ENCODE measurements around the gene STEAP4. TPM values are rescaled to one million over a fixed set of nuclear protein-coding genes. Genes with fewer than 3 reads are reported as not detected.

Gene STEAP4
- polyA plus RNA-seq, 12 donors: 2.2 to 9.2 (median 4.8) TPM; not detected in 1

- no peak for DNase-seq
These were observed 8.8 kb upstream of the STEAP4 start for GRCh38 chr7:88315522-88315921.

- DNase-seq: peak; percentile 22
These were observed 7.4 kb upstream of the STEAP4 start for GRCh38 chr7:88314061-88314491.

GRCh38 chr7:88312061-88312663 lies 5.5 kb upstream of the STEAP4 start:
- DNase-seq: no peak

GRCh38 chr7:88311675-88312036 lies 5.0 kb upstream of the STEAP4 start:
- DNase-seq: no peak

- DNase-seq: no peak
These were observed 4.4 kb upstream of the STEAP4 start for GRCh38 chr7:88310956-88311674.

- no peak for DNase-seq
These were observed 3.1 kb upstream of the STEAP4 start for GRCh38 chr7:88309819-88310218.

GRCh38 chr7:88307823-88308222 lies 1.1 kb upstream of the STEAP4 start:
- DNase-seq: no peak

GRCh38 chr7:88307412-88307811 lies 718 bp upstream of the STEAP4 start:
- no peak for DNase-seq

- DNase-seq: no peak
These were observed 1.6 kb downstream of the STEAP4 start for GRCh38 chr7:88305044-88305443.

GRCh38 chr7:88302486-88302885 lies 4.2 kb downstream of the STEAP4 start:
- no peak for DNase-seq

- DNase-seq: no peak
These were observed 4.8 kb downstream of the STEAP4 start for GRCh38 chr7:88301924-88302323.

- DNase-seq: no peak
These were observed 6.2 kb downstream of the STEAP4 start for GRCh38 chr7:88300401-88300945.

GRCh38 chr7:88299126-88299525 lies 7.6 kb downstream of the STEAP4 start:
- DNase-seq: no peak

GRCh38 chr7:88293866-88294265 lies 12.8 kb downstream of the STEAP4 start:
- DNase-seq: no peak

GRCh38 chr7:88291398-88292173 lies 15.1 kb downstream of the STEAP4 start:
- DNase-seq: no peak

- DNase-seq: no peak
These were observed 16.2 kb downstream of the STEAP4 start for GRCh38 chr7:88290491-88290890.

- DNase-seq: no peak
These were observed 17.1 kb downstream of the STEAP4 start for GRCh38 chr7:88289564-88290025.

GRCh38 chr7:88281749-88282148 lies 24.9 kb downstream of the STEAP4 start:
- no peak for DNase-seq

- no peak for DNase-seq
These were observed 25.9 kb downstream of the STEAP4 start for GRCh38 chr7:88280801-88281200.

GRCh38 chr7:88279323-88279722 lies 27.4 kb downstream of the STEAP4 start:
- no peak for DNase-seq

- no peak for DNase-seq
These were observed 27.8 kb downstream of the STEAP4 start for GRCh38 chr7:88278881-88279280.

GRCh38 chr7:88276605-88277153 lies 30.0 kb downstream of the STEAP4 start:
- no peak for DNase-seq
